GM12864 (cell line): ENCODE data around the gene MGAT5B.

Source experiments
- DNase-seq: peaks from one replicate; pipeline ENCODE4 v3.0.0-alpha.2; 2011; ENCODE audit warnings: low read depth
- H3K4me3 ChIP-seq: 2 replicates; pipeline ENCODE4 v1.5.1; 2011; ENCODE audit warnings: mild to moderate bottlenecking, low read depth, low read length, control low read depth
- CTCF ChIP-seq: IDR thresholded peaks from 2 replicates; pipeline ENCODE4 v1.5.1; 2011; ENCODE audit warnings: low read depth, mild to moderate bottlenecking, moderate library complexity, low read length, control low read depth, inconsistent platforms; ENCODE audit errors: missing control alignments

MGAT5B gene

GRCh38 chr17:76866203-76866602 lies 2.0 kb upstream of the MGAT5B start:
- DNase-seq: no peak
- H3K4me3 ChIP-seq: no peak overlapping the region
- TF ChIP-seq CTCF: no peak

GRCh38 chr17:76866774-76867577 lies 1.2 kb upstream of the MGAT5B start:
- DNase-seq: no peak
- TF ChIP-seq CTCF: no peak
- H3K4me3 ChIP-seq: no peak overlapping the region

- no peak overlapping the region for H3K4me3 ChIP-seq
- no peak for DNase-seq
- TF ChIP-seq CTCF: no peak
Observed at GRCh38 chr17:76867578-76868175, 527 bp upstream of the MGAT5B start.

GRCh38 chr17:76868669-76869495 lies 678 bp downstream of the MGAT5B start:
- H3K4me3 ChIP-seq: no peak overlapping the region
- DNase-seq: no peak
- no peak for TF ChIP-seq CTCF

- TF ChIP-seq CTCF: no peak
- H3K4me3 ChIP-seq: no peak overlapping the region
- DNase-seq: no peak
Observed at GRCh38 chr17:76869496-76870376, 1.5 kb downstream of the MGAT5B start.

- no peak for TF ChIP-seq CTCF
- no peak overlapping the region for H3K4me3 ChIP-seq
- no peak for DNase-seq
Observed at GRCh38 chr17:76870377-76870714, 2.1 kb downstream of the MGAT5B start.
